Muscle of leg (tissue), 16 donors: Measurements from ENCODE around the gene PRXL2C. TPM values are rescaled to one million over a fixed set of nuclear protein-coding genes. Genes with fewer than 3 reads are reported as not detected.
"Not testable (repeated sequence)": the region's sequence is repeated elsewhere in the genome, so short reads cannot be mapped to it uniquely, and the experiment has no call there.

Source experiments
- DNase-seq: peaks from one replicate; pipeline ENCODE4 v3.0.0; 2013
- H3K27ac ChIP-seq: one replicate; pipeline ENCODE4 v1.5.1; 2013; ENCODE audit warnings: mild to moderate bottlenecking, low read length, control low read depth
- H3K27me3 ChIP-seq: one replicate; pipeline ENCODE4 v1.6.1; 2013; ENCODE audit warnings: low read length; ENCODE audit not compliant: control insufficient read depth, insufficient read depth
- H3K36me3 ChIP-seq: one replicate; pipeline ENCODE4 v1.6.1; 2013; ENCODE audit warnings: low read length; ENCODE audit not compliant: control insufficient read depth, insufficient read depth
- H3K4me1 ChIP-seq: one replicate; pipeline ENCODE4 v1.6.1; 2013; ENCODE audit warnings: low read length; ENCODE audit not compliant: control insufficient read depth, insufficient read depth
- H3K4me3 ChIP-seq: one replicate; pipeline ENCODE4 v1.5.1; 2013; ENCODE audit warnings: low read length, control low read depth
- H3K9me3 ChIP-seq: replicated peaks from 2 replicates; pipeline ENCODE4 v1.6.1; 2013; ENCODE audit warnings: low read depth, low read length; ENCODE audit not compliant: control insufficient read depth
- WGBS: methylation state at CpG from one replicate; pipeline ENCODE4 v1.1.5; 2013; ENCODE audit warnings: missing lambda C conversion rate; ENCODE audit not compliant: insufficient coverage; 5-methylcytosine and 5-hydroxymethylcytosine counted together
- long read RNA-seq, 11 donors: transcript quantifications; one replicate each; lab custom pipeline, GENCODE V29; 2026
- polyA plus RNA-seq, 8 donors: library from polyadenylated mRNA; unstranded; fragments of 120-200 nt; gene quantifications; one replicate each; pipeline versions ENCODE4 v1.2.1 to v1.2.3, GENCODE V29; 2013; ENCODE audit warnings: inconsistent platforms in 1 of 8, low replicate concordance in 1 of 8; ENCODE audit not compliant: insufficient read length in 8 of 8, insufficient read depth in 1 of 8
- total RNA-seq: library from RNA; stranded (reverse); fragments of 120-200 nt; gene quantifications from one replicate; pipeline ENCODE4 v1.2.4, GENCODE V29; 2013

Gene PRXL2C, protein sequence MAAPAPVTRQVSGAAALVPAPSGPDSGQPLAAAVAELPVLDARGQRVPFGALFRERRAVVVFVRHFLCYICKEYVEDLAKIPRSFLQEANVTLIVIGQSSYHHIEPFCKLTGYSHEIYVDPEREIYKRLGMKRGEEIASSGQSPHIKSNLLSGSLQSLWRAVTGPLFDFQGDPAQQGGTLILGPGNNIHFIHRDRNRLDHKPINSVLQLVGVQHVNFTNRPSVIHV
- total RNA-seq (15.2 TPM), polyA plus RNA-seq (10 to 100 TPM in 5 of 8 donors, 1 to 10 TPM in 3; 7.7 to 16.5 (median 10.4) TPM)
- long read RNA-seq, donor 1, transcript PRXL2C-201 (6 exons, 2,863 nt), result major isoform, 5 of 11 reads
- long read RNA-seq, donor 1, partial matches to known transcripts, result 6 of 11 reads
- long read RNA-seq, donor 1, other reads (novel, unspliced or antisense), result 0 of 11 reads
- long read RNA-seq, donor 2, result 0 reads
- long read RNA-seq, donor 3, transcript PRXL2C-201 (6 exons, 2,863 nt), result major isoform, 6 of 8 reads
- long read RNA-seq, donor 3, partial matches to known transcripts, result 0 of 8 reads
- long read RNA-seq, donor 3, other reads (novel, unspliced or antisense), result 0 of 8 reads
- long read RNA-seq, donor 4, transcript PRXL2C-201 (6 exons, 2,863 nt), result major isoform, 5 of 6 reads
- long read RNA-seq, donor 4, partial matches to known transcripts, result 0 of 6 reads
- long read RNA-seq, donor 4, other reads (novel, unspliced or antisense), result 0 of 6 reads
- long read RNA-seq, donor 5, transcript PRXL2C-201 (6 exons, 2,863 nt), result major isoform, 13 of 21 reads
- long read RNA-seq, donor 5, partial matches to known transcripts, result 0 of 21 reads
- long read RNA-seq, donor 5, other reads (novel, unspliced or antisense), result 7 of 21 reads
- long read RNA-seq, donor 6, transcript PRXL2C-201 (6 exons, 2,863 nt), result major isoform, 13 of 13 reads
- long read RNA-seq, donor 6, partial matches to known transcripts, result 0 of 13 reads
- long read RNA-seq, donor 6, other reads (novel, unspliced or antisense), result 0 of 13 reads
- long read RNA-seq, donor 7, partial matches to known transcripts, result 0 of 3 reads
- long read RNA-seq, donor 7, other reads (novel, unspliced or antisense), result 0 of 3 reads
- long read RNA-seq, donor 8, partial matches to known transcripts, result 0 of 1 reads
- long read RNA-seq, donor 8, other reads (novel, unspliced or antisense), result 0 of 1 reads
- long read RNA-seq, donor 9, transcript PRXL2C-201 (6 exons, 2,863 nt), result major isoform, 6 of 33 reads
- long read RNA-seq, donor 9, partial matches to known transcripts, result 20 of 33 reads
- long read RNA-seq, donor 9, other reads (novel, unspliced or antisense), result 7 of 33 reads
- long read RNA-seq, donor 10, transcript PRXL2C-201 (6 exons, 2,863 nt), result major isoform, 10 of 10 reads
- long read RNA-seq, donor 10, partial matches to known transcripts, result 0 of 10 reads
- long read RNA-seq, donor 10, other reads (novel, unspliced or antisense), result 0 of 10 reads
- long read RNA-seq, donor 11, partial matches to known transcripts, result 0 of 4 reads
- long read RNA-seq, donor 11, other reads (novel, unspliced or antisense), result 0 of 4 reads

DNA sequence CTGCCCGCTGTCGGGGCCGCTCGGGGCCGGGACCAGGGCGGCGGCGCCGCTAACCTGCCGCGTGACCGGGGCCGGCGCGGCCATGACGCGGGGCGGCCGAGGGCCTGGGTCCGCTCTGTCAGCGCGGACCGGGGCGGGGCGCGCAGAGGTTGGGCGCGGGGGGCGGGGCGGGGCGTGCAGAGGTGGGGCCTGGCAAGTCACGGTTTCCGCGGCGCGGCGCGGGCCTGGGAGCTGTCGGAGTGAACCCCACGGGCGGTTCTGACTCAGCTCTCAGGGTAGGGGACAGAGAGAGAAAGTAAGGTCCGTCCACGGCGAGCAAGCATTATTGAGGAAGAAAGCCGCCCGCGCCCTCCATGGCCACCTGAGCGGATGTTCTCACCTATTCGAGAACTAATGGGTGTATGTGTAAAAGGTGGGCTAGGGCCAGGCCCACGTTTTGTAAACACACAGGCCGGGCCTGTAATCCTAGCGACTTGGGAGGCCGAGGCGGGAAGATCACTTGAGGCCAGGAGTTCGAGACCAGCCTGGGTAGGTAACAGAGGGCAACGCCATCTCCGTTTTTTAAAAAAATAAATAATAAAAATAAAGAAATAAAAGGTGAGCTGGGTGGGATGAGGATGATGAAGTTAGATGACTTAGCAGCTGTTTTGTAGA is at the start of gene PRXL2C:
Gene PRXL2C, minus strand, starts transcription at position 120 of the 654 bp plus-strand sequence. Its CDS starts 36 bp downstream, at position 84.
- DNase-seq, result peak; percentile 83
- Histone ChIP-seq H3K27me3 (no peaks in the 10 kb centered on the region), H3K9me3 (no peaks in the 10 kb centered on the region), H3K36me3 (peaks cover 5% of the 10 kb centered on the region), H3K27ac (peak within 1 kb of the TSS; percentile 98), H3K4me3 (peak within 1 kb of the TSS; percentile 74), H3K4me1 (peaks cover 7% of the 10 kb centered on the region)
- WGBS, result under 1% methylated on average over 46 of the region's 57 CpGs

DNA sequence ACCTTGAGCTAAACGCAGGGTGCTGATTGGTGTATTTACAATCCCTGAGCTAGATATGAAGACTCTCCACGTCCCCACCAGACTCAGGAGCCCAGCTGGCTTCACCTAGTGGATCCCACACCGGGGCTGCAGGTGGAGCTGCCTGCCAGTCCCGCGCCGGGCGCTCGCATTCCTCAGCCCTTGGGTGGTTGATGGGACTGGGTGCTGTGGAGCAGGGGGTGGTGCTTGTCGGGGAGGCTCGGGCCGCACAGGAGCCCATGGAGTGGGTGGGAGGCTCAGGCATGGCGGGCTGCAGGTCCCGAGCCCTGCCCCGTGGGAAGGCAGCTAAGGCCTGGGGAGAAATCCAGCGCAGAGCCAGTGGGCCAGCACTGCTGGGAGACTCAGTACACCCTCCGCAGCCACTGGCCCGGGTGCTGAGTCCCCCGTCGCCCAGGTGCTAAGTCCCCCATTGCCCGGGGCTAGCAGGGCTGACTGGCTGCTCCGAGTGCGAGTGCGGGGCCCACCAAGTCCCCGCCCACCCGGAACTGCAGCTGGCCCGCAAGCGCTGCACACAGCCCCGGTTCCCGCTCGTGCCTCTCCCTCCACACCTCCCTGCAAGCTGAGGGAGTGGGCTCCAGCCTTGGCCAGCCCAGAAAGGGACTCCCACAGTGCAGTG is 45.7 kb upstream of the PRXL2C start:
- peaks cover 25% of the 10 kb centered on the region for H3K9me3 ChIP-seq
- H3K36me3 ChIP-seq, H3K27ac ChIP-seq, H3K27me3 ChIP-seq, DNase-seq, H3K4me1 ChIP-seq, H3K4me3 ChIP-seq: not testable (repeated sequence)
- WGBS, result 97% methylated on average over 8 of the region's 30 CpGs

DNA sequence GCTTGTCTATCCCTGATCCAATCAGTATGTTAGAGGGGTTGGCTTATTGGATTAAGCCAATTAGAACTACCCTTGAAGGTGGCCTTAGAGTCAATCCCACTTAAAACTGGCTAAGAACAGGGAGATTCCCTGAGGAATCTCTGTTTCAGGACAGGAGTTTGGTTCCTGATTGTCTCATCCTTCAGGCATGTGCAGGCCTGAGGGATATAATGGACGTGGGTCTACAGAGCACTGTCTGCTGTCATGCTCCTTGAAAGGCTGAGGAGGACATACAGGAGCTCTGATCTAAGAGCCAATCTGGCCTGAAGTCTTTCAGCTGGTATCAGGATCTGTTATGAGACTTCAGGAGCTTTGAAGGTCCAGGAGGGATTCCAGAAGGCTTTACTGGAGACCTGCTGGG is 36.2 kb upstream of the PRXL2C start:
- peaks cover 10% of the 10 kb centered on the region for H3K9me3 ChIP-seq
- no peak overlapping the region for H3K4me3 ChIP-seq
- no peak for DNase-seq
- H3K36me3 ChIP-seq, result no peaks in the 10 kb centered on the region
- no peak overlapping the region for H3K27ac ChIP-seq
- no peaks in the 10 kb centered on the region for H3K27me3 ChIP-seq
- peaks cover 3% of the 10 kb centered on the region for H3K4me1 ChIP-seq
- WGBS, result 50% methylated on average over 1 of the region's 1 CpG

DNA sequence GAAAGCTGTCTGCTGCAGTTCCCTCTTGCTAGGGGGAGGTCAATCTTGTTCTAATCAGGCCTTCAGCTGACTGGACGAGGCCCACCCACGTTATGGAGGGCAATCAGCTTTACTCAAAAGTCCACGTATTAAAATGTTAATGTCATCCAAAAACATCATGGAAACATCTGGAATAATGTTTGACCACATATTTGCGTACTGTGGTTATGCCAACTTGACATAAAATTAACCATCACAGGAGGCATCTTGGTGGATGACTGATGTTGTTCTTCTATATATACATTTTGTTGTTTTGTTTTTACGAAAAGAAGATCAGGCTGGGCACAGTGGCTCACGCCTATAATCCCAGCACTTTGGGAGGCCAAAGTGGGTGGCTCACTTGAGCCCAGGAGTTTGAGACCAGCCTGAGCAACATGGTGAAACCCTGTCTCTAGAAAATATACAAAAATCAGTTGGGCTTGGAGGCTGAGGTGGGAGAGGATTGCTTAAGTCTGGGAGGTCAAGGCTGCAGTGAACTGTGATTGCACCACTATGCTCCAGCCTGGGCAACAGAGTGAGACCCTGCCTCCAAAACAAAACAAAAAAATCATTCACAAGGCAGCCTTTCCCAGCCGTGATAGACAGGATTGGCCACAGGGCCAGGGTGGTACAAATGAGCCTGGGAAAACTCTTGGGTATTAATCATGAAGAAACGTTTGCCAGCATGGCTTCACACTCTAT is 33.8 kb upstream of the PRXL2C start:
- H3K36me3 ChIP-seq, result no peaks in the 10 kb centered on the region
- H3K4me1 ChIP-seq, result peaks cover 3% of the 10 kb centered on the region
- peaks cover 6% of the 10 kb centered on the region for H3K9me3 ChIP-seq
- no peaks in the 10 kb centered on the region for H3K27me3 ChIP-seq
- H3K4me3 ChIP-seq, result no peak overlapping the region
- H3K27ac ChIP-seq, result no peak overlapping the region
- no peak for DNase-seq
- WGBS, result 100% methylated on average over 2 of the region's 8 CpGs

DNA sequence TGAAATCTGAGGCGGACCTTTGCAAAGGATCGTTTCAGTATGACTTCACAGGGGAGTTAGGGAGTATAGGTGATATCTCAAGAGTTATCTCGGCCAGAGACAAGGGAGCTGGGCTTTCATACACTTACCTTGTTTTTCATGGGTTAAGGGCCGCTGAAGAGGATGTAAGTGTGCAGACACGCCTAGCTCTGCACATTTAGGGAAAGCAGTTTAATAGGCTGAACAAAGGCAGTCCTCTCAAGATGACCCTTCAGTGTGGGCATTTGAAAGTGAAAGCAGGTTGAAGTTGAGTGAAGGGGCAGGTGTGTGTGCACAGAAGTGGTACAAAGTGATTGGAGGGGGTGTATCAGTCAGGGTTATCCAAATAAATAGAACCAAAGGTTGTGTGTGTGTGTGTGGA is 33.1 kb upstream of the PRXL2C start:
- no peaks in the 10 kb centered on the region for H3K36me3 ChIP-seq
- no peaks in the 10 kb centered on the region for H3K27me3 ChIP-seq
- DNase-seq, result no peak
- H3K27ac ChIP-seq, result no peak overlapping the region
- H3K4me1 ChIP-seq, result peaks cover 3% of the 10 kb centered on the region
- H3K9me3 ChIP-seq, result peaks cover 6% of the 10 kb centered on the region
- WGBS, result 76% methylated on average over 5 of the region's 5 CpGs
- H3K4me3 ChIP-seq, result no peak overlapping the region

DNA sequence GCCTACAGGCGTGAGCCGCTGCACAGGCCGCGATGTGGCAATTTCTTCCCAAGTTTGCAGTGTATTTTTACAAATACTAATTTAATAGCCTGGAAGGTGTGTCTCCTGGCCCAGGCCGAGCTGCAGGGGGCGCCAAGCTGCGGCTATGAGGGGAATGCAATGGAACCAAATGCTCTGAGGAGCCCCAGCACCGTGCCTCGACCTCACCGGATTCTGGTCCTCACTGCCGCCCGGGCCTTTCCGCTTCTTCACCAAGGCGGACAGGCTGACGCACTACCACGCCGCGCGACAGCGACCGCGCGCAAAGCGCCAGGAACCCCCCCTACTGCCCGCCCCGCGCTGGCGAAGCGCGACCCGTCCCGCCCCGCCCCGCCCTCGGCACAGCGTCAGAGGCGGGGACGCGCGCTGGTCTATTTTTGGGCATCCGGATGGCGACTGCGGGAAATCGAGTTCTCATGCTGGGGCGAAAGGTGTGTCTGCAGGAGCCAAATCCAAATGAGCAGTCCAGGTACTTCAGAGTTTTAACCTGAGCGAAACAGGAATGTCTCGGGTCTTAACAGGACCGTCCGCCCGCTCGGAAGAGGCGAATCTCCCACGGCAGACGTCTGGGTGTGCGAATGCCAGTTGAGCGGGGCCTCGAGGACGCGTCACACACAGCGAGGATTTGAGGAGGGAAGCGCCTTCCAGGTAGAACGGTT is 31.7 kb upstream of the PRXL2C start:
- under 1% methylated on average over 58 of the region's 62 CpGs for WGBS
- Histone ChIP-seq H3K27me3 (no peaks in the 10 kb centered on the region), H3K4me1 (peaks cover 3% of the 10 kb centered on the region), H3K27ac (peak overlapping the region; percentile 74), H3K36me3 (no peaks in the 10 kb centered on the region), H3K4me3 (peak overlapping the region; percentile 66), H3K9me3 (peaks cover 2% of the 10 kb centered on the region)
- peak; percentile 85 for DNase-seq

DNA sequence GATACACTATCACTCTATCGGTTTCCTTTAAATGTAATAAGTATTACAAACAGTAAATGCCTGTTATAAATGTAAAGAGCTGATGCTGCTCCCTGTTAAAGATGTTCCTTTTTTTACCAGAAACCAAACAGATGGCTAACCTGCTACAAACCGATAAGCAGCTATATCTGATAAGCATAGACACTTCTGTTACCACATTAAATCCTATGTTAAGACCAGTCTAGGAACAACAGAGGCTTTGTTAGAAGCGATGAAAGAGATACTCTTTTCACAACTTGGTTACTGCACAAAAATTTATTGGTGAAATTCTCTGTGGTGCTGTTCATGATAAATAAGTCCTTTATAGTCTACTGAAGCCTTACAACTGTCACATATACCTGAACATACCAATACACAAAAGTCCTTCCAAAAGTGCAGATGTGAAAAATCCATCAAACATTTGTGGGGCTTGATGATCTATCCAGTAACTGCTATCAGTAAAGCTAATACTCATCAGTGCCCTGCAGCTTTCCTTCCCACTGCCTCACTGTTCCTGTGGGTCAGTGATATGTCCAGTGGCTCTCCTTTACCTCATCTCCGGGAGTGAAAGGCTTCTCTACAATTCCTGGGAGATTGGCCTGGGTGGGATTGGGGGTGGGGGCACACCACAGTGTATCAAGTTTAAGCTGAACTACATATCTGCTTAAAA is 25.8 kb upstream of the PRXL2C start:
- H3K27me3 ChIP-seq, result no peaks in the 10 kb centered on the region
- WGBS, result no CpG with 5 or more reads among the region's 4 CpGs
- DNase-seq, result no peak

More for the DNA sequence above, 25.8 kb upstream of the PRXL2C start:
- Histone ChIP-seq H3K36me3 (no peaks in the 10 kb centered on the region), H3K4me1 (no peaks in the 10 kb centered on the region), H3K9me3 (no peaks in the 10 kb centered on the region), H3K27ac (no peak overlapping the region), H3K4me3 (no peak overlapping the region)
